BJ (cell line): ENCODE measurements around the gene GIPC3. TPM values are rescaled to one million over a fixed set of nuclear protein-coding genes. Genes with fewer than 3 reads are reported as not detected.
A peak's percentile ranks its signal among the peaks of the same experiment; 100 is the strongest.

Experiments used
- CTCF ChIA-PET: fragments of 350-600 bp; formaldehyde crosslinking; extraction: SDS; loops from one replicate; lab custom pipeline; 2021; ENCODE audit warnings: antibody characterized with exemption, inconsistent platforms; lab: Yijun Ruan, JAX
- POLR2A ChIA-PET: fragments of 300-600 bp; sonication (Branson Sonifier 250); formaldehyde crosslinking; extraction: SDS; loops from one replicate; lab custom pipeline; 2021; ENCODE audit warnings: antibody characterized with exemption; lab: Charles Lee
- DNase-seq: peaks from one replicate; pipeline ENCODE4 v3.0.0-alpha.2; 2011; ENCODE audit warnings: low read depth
- H3K27me3 ChIP-seq: 2 replicates; pipeline ENCODE4 v1.6.0; 2011; ENCODE audit warnings: low read length; ENCODE audit not compliant: control insufficient read depth, insufficient read depth
- H3K36me3 ChIP-seq: 2 replicates; pipeline ENCODE4 v1.5.1; 2011; ENCODE audit warnings: low read length; ENCODE audit not compliant: control insufficient read depth, insufficient read depth
- H3K4me3 ChIP-seq: 2 replicates; pipeline ENCODE4 v1.5.1; 2011; ENCODE audit warnings: low read depth, mild to moderate bottlenecking, control low read depth, low read length
- polyA plus RNA-seq: library from polyadenylated mRNA; depleted of rRNA; stranded (reverse); fragments of >200 nt; gene quantifications from 2 replicates; pipeline ENCODE4 v1.2.3, GENCODE V29; 2011
- TF ChIP-seq, protein P1 (sequence below): IDR thresholded peaks from 2 replicates; pipeline ENCODE4 v1.5.1; 2011; ENCODE audit warnings: low read depth, mild to moderate bottlenecking, control low read depth, inconsistent platforms, low read length, moderate library complexity; ENCODE audit not compliant: insufficient read depth

GIPC3 gene
- polyA plus RNA-seq, 1 experiment, result 0.63 TPM

DNA sequence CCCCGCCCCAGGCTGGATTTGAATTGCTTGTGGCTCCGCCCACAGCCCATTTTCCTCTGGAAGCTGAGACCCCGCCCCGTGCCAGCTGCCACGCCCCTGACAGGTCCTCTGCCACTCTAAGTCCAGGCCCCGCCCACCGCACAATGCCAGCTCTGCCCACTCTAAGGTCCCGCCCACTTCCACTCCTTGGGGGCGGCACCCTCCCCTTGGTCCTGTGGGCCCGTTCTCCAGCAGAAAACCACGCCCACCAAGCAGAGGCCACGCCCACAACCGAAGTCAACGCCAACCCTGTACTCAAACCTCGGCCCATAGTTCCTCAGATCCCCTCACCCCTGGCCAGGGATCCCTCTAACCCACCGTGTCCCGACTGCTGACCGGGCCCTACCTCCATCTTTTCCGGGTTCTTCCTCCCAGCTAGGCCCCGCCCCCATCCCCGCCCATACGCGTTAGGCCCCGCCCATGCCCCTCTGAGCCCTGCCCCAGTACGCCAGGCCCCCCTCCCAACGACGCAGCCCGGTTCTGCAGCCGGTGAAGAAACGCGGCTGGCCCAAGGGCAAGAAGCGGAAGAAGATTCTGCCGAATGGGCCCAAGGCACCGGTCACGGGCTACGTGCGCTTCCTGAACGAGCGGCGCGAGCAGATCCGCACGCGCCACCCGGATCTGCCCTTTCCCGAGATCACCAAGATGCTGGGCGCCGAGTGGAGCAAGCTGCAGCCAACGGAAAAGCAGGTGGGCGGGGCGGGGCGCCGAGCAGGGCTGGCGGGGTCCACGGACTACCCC is 11.2 kb upstream of the GIPC3 start:
- POLR2A ChIA-PET, result no interaction called here

DNA sequence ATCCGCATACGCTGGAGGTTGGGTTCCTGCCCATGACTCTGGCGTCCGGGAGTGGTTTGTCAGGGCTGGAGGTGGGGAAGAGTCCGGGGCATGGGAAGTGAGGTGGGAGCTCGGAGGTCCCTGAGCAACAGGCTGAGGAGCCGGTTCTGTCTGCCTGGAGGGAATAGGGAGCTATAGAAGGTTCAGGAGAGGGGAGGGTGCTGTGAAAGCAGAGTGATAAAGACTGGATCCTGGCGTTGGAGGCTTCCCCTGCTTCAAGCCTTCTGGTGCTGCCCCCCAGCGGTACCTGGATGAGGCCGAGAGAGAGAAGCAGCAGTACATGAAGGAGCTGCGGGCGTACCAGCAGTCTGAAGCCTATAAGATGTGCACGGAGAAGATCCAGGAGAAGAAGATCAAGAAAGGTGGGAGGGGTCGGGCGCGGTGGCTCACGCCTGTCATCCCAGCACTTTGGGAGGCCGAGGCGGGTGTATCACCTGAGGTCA is 10.0 kb upstream of the GIPC3 start:
- no peaks in the 10 kb centered on the region for H3K27me3 ChIP-seq
- DNase-seq, result no peak
- ChIA-PET CTCF (interaction anchor here (0.8 kb wide), 1 partner anchor 73 kb away, joined by 3 read pairs; no protein-coding TSS in a partner anchor), POLR2A (no interaction called here)
- H3K4me3 ChIP-seq, result no peak overlapping the region
- peaks cover 5% of the 10 kb centered on the region for H3K36me3 ChIP-seq
- TF ChIP-seq, protein P1, sequence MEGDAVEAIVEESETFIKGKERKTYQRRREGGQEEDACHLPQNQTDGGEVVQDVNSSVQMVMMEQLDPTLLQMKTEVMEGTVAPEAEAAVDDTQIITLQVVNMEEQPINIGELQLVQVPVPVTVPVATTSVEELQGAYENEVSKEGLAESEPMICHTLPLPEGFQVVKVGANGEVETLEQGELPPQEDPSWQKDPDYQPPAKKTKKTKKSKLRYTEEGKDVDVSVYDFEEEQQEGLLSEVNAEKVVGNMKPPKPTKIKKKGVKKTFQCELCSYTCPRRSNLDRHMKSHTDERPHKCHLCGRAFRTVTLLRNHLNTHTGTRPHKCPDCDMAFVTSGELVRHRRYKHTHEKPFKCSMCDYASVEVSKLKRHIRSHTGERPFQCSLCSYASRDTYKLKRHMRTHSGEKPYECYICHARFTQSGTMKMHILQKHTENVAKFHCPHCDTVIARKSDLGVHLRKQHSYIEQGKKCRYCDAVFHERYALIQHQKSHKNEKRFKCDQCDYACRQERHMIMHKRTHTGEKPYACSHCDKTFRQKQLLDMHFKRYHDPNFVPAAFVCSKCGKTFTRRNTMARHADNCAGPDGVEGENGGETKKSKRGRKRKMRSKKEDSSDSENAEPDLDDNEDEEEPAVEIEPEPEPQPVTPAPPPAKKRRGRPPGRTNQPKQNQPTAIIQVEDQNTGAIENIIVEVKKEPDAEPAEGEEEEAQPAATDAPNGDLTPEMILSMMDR, result peak; percentile 23; the same call in 1 of the 2 replicates

More for the DNA sequence above, 11.2 kb upstream of the GIPC3 start:
- Histone ChIP-seq H3K36me3 (peaks cover 5% of the 10 kb centered on the region), H3K27me3 (no peaks in the 10 kb centered on the region), H3K4me3 (peak overlapping the region; percentile 75)
- TF ChIP-seq, protein P1, result no peak
- DNase-seq, result peak; percentile 70
- CTCF ChIA-PET, result interaction anchor here (0.8 to 0.9 kb wide), 2 partner anchors 16 to 17 kb away, joined by 3 read pairs; no protein-coding TSS in a partner anchor

DNA sequence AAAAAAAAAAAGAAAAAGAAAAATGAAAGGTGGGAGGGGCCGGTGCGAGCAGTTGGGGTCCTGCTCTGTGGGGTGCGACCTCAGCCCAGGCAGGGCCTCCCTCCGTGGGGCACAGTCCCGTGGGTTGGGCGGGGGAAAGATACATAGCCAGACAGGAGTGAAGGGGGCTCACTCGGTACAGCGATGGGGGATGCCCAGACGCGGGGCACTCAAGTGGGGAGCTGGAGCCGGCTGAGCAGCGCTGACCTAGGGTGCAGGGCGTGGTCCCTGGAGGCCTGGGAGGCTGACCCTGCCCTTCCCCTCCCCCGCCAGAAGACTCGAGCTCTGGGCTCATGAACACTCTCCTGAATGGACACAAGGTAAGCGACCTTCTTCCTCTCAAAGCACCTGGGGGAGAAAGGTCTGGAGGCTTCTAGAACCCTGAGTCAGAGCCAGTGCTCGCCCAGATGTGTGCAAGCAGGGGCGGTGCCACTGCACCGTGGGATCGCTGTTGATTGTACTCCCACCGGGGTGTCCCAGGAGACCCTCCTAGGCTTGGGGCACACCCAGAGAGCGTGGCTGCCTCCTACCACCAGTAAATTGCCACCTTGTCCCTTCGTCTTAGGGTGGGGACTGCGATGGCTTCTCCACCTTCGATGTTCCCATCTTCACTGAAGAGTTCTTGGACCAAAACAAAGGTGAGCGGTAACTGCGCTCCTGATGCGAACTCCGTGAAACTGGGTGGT is 9.2 kb upstream of the GIPC3 start:
- Histone ChIP-seq H3K36me3 (peaks cover 5% of the 10 kb centered on the region), H3K4me3 (no peak overlapping the region; the same call in none of the 2 replicates), H3K27me3 (no peaks in the 10 kb centered on the region)
- ChIA-PET CTCF (interaction anchor here (0.8 to 1.1 kb wide), 3 partner anchors 15 to 74 kb away, joined by 3 read pairs; no protein-coding TSS in a partner anchor), POLR2A (no interaction called here)
- DNase-seq, result no peak
- TF ChIP-seq, protein P1, result no peak

DNA sequence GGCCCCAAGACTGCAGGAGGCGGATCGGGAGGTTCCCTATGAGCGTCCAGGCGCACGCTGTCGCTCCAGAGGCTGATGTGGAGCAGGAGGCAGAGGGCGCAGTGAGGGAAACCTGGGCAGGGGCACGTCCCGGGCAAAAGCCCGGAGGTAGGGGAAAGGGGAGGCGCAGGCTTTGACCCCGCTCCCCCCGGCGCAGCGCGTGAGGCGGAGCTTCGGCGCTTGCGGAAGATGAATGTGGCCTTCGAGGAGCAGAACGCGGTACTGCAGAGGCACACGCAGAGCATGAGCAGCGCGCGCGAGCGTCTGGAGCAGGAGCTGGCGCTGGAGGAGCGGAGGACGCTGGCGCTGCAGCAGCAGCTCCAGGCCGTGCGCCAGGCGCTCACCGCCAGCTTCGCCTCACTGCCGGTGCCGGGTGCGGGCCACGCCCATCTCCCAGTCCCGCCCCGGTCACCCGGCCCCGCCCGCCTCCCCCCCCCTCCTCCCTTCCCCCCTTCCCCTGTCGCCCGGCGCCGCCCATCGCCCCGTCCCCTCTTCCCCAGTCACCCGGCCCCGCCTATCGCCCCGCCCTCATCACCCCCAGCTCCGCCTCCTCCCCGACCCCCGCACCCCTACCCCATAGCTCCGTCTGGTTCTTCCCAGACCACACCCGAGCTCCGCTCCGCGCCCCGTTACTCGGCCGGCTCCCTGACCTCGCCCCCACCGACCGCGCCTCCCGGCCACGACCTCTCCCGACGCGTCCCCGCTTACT is 8.4 kb upstream of the GIPC3 start:
- H3K4me3 ChIP-seq, result peak overlapping the region; percentile 27
- DNase-seq, result no peak
- H3K27me3 ChIP-seq, result no peaks in the 10 kb centered on the region
- ChIA-PET POLR2A (interaction anchor here (0.5 kb wide), 1 partner anchor 123 kb away, joined by 3 read pairs; the partner anchor contains the start of gene PIP5K1C), CTCF (interaction anchor here (0.7 to 1.1 kb wide), 3 partner anchors 14 to 31 kb away, joined by 3 read pairs; no protein-coding TSS in a partner anchor)
- TF ChIP-seq, protein P1, result no peak
- peaks cover 5% of the 10 kb centered on the region for H3K36me3 ChIP-seq
